GM18517 (cell line): ENCODE measurements around the gene CCDC150.

ENCODE experiments used
- ATAC-seq: cut with Tn5 transposase; IDR thresholded peaks from one replicate; pipeline ENCODE4 v1.9.1; 2021; ENCODE audit warnings: mild to moderate bottlenecking, moderate library complexity; ENCODE audit not compliant: unreplicated experiment

Gene CCDC150

DNA sequence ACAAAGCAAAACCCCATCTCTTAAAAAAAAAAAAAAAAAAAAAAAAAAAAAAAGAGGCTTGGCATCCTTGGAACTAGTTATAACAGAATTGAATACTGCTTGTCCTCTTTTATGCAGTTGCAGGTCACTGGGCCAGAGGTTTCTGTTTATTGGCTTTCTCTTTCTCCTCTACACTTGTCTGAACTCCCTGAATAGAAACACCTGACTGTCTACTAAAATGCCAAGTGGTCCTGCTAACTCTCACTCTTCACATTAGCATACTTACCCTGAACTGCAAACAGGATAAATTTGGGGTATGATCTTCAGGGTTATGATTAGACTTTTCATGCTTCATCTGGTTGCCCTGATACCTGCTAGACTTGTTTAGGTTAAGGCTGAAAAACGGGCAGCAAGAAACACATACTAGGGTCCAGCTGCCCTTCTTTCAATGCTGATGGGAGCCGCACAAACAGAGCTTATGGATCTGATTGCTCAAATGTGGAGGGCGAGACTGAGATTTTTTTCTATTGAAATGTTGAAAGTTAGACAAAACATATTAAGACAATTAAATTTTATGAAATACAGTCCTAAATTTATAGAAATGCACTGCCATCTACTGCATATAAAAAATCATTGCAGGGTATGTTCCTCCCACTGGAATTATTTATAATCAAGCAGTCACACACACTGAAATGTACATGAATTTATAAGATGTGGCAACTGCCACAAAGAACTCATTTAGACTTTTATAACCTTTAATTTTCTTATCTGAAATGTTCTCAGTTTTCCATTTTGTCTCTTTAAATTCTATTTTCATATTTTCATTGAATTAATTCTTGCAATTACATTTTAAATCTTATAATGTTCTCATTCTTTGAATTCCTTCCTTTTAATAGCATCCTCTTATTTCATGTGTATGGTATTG is 119.2 kb downstream of the CCDC150 start:
- no peak for ATAC-seq

- ATAC-seq: no peak
These were observed 119.8 kb downstream of the CCDC150 start for GRCh38 chr2:196759378-196759706.

DNA sequence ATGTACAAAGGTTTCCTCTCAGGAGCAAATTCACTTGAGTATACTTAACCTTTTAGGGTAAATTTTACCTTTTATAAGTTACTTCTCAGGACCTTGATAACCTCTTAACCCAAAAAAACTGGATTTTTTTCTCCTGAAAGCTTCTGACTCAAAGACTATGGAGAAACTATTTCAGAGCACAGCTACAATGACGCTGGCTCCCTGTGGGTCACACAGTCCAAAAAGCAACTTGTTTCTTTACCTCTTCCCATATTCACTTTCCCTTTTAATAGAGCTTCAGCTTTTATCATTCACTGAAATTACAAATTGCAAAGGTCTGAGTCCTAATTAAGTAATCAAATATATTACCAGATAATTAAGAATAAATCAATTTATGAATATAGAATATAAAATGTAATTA is 127.6 kb downstream of the CCDC150 start:
- ATAC-seq: no peak
